SHP77 (cell line): ENCODE measurements around the gene APBA2.

ENCODE experiments used
- DNase-seq, 2 experiments: peaks; one replicate each; lab custom pipeline; 2025; lab: John Stamatoyannopoulos, UW

APBA2 gene

DNA sequence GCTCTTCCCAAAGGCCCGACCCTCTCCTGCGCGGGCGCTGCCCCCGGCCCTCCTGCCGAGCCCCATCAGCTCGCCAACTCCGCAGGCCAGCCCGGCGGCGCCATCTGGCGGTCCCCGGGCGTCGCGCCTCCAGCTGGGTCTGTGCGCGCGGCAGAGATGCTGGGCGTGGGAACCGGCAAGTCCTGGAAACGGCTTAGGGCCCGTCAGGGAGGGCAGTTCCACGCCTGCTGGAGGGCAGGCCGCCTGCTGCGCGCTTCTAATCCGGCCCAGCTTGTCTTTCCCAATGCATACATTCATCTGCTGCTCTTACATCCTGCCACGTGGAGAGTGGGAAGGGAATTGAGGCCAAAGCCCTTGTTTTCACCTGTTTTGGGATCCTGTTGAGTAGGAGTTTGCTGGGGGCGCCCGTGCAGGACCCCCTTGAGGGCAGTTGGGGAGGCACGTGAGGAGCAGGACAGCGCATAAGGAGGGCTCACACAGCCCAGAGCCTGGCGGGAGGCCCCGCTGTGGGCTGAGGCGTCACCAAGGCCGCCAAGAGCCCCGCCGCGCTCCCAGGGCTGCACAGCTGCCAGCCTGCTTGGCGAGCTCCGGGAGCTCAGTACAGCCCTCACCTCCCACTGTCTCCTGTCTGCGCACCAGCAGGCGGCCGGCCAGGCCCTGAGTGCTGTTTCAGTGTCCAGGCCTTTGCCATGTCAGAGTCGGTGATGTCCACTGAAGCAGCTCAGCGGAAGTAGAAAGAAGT lies 218.2 kb downstream of the APBA2 start:
- no peak for DNase-seq

DNA sequence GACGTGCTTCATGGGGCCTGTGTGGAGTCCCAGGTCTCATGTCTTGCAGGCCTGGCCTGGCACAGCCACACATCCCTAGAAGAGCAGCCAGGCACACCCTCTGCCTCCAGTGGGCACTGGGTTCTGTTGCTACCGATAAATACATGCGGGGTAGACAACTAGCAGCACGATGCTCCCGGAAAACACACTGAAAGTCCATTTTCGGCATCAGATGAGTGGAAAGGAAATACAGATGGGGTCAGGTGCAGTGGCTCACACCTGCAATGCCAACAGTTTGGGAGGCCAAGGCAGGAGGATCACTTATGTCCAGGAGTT lies 218.7 kb downstream of the APBA2 start:
- no peak for DNase-seq

DNA sequence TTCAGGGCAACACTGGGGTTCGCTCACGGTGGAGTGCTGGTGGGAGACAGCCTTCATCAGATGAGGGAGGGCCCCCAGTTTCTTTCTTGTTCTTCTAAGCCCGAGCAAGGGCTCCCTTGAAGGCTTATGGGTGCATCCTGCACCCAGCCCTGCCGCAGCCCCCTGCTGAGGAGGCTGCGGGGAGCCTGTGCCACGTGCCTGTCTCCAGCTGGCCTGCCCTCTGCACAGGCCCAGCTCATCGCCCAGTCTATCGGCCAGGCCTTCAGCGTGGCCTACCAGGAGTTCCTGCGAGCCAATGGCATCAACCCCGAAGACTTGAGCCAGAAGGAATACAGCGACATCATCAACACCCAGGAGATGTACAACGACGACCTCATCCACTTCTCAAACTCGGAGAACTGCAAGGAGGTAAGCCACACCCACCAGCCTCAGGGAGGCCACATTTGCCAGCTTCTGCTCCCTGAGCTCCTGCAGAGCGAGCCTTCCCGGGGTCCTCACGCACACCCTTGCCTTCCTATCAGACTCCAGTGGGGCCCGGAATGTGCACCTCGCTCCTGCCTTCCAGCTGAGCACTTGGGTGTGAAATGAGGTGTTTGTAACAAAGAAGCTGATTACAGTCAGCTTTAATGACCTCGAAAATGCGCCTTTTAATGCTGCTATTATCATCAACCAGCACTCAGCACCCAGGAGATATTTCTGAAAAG lies 219.5 kb downstream of the APBA2 start:
- DNase-seq = no peak

DNA sequence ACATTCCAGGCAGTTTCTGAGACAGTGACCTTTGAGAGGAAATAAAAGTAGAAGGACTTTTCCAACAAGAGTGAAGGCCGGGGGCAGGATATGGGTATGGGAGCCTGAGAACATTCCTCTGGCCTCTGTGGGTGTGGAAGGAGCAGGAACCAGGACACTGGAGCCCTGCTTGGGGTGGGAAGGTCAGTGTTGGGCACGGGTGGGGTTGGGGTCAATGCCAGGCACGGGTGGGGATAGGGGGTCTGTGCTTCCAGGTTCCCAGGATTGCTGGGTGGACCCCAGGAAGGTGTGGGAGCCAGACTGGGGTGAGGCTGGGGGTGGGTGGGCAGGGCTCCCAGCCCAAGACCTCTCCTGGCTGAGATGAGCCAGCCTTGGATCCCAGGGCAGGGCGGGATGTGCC lies 220.3 kb downstream of the APBA2 start:
- no peak for DNase-seq

DNA sequence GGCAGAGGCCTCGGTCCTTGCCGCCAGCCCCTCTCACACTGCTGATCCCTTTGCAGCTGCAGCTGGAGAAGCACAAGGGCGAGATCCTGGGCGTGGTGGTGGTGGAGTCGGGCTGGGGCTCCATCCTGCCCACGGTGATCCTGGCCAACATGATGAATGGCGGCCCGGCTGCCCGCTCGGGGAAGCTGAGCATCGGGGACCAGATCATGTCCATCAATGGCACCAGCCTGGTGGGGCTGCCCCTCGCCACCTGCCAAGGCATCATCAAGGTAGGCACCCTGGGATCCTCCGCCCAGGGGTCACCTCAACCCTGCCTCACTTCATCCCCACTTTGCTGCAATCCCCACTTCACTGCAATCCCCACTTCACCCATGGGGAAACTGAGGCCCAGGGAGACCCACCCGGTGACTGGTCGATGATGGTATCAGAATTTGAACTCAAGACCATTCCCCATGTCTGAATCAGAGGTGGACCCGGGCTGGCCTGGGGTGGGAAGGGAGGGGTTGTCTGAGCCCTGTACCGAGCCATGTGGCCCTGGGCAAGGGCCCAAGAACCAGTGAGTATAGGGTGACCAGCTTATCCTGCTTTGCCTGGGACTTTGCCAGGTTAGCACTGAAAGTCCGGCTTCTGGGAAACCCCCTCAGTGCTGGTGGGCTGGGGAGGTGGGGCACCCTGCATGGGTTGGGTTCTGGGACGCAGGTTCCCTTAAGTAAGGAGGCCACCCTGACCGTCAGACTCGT lies 220.9 kb downstream of the APBA2 start:
- no peak for DNase-seq

DNA sequence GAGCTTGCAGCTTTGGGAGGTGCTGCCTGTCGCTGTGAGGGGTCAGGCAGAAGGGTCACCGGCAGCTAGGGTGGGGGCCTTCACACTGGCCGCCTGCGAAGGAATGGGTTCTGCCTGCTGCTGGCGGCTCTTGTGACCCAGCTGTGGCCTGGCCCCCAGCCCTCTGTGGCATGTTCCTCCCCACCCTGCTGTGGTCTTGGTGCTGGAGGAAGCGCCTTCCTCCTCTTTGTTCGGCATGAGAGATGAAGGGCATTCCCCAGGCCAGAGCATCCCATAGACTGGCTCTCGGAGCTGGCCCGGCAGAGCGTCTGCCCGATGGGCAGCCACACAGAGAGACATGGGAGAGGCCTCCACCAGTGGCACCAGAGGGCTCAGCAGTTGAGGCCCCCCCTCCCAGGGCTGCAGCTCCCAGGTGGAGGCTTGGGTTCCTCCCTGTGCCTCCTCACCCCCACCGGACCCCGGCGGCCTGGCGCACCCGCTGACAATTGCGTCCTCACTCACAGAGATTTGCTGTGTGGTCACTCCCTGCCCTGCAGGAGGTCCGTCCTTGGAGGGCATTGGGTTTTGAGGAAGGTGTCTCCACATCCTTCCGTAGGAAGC lies 221.6 kb downstream of the APBA2 start:
- DNase-seq = no peak

DNA sequence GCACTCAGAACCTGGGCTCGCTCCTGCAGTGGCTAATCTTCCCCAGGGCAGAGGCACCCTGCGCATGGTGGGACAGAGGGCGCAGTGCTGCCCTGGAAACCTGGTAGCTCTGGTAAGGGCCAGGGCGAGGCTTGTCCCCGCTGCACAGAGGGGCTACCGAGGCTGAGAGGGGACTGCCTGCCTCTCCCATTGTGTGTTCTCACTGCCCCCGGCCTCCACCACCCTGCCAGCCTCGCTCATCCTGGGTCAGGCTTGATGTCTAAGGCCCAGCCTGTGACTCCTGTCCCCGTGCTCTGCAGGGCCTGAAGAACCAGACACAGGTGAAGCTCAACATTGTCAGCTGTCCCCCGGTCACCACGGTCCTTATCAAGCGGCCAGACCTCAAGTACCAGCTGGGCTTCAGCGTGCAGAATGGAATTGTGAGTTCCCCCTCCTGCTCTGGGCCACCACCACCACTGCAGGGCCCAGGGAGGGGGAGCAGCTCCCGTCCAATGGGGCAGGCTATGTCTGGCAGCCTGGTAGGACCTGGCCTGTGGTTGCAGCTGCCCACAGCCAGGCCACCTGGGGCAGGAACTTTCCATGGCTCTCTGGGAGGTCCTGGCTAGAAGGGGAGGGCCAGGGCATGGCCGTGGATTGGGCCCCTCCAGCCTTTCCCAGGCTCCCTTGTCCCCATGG lies 222.3 kb downstream of the APBA2 start:
- no peak for DNase-seq

DNA sequence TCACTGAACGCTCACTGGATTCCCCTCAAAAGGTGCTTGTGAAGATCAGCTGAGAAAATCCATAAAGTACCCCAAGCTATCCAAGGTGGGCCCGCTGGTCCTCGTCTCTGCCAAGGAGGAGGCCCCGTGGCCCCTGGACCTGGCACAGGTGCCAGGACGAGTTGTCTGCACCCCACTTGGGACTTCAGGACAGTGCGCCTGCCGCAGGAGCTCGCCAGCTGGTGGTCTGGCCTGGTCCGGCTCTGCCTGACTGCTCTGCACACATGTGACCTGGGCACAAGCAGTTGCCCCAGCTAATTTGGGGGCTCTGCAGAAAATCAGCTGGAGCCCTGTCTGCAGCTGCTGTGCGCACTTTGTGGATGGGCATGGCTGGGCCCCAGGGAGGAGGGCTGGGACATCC lies 224.0 kb downstream of the APBA2 start:
- no peak for DNase-seq

DNA sequence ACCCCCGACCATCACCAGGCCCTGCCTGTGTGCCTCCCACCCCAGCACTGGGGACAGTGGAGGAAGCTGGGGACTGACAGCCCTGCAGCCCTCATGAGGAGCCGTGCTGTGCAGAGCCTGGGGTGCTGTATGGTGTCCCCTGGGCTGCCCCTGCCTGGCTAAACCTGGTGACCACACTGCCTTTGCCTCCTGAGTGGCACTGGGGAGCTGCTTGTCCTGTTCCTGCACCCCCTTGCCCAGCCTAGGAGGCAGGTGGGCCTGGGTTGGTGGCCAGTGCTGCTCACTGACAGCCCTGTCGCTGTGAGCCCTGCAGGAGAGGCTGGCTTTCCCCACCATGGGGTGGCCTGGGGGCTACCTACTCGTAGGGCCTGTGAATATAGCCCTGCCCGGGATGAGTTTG lies 224.4 kb downstream of the APBA2 start:
- DNase-seq = no peak

DNA sequence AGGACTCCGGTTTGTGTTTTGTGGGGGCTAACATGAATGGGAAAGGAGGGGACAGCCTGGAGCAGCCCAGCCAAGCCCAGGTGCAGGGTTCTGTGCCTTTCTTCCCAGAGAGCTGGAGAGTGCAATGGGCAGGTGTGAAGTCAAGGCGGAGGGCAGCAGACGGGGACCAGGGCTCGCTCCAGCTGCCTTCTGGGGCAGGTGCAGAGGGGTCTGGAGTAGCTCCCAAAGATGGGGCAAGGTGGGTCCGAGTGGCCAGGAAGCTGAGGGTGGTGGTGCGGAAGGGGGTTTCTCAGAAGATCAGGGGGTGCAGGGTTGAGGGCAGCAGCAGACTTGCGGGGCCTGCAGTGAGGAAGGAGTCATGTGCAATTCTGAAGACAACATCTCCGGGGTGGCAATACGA lies 225.0 kb downstream of the APBA2 start:
- DNase-seq = no peak

DNA sequence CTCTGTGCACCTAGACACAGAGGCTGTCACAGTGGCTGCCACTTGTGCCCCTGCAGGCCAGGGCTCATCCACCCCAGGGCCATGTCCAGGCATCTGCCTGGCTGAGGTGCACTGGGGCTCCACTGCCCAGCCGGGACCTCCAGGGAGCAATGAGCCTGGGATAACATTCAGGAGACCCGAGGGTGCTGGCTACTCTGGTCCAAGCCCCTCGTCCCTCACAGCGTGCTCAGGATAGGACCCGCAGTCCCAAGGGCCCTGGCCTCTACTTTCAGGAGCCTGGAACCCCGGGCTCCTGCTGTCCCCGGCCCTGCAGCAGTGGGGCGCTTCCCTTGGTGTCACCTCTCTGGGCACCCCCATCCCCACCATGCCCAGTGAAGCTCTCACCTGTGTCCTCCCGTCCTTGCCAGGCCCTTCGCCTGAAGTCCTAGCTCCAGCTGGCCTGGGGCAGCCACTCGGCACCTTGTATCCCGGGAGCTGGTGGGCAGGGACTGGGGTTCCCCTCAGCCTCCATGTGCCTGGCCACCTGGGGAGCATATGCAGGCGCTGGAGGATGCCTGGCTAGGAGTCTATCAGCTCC lies 226.0 kb downstream of the APBA2 start:
- DNase-seq = no peak

DNA sequence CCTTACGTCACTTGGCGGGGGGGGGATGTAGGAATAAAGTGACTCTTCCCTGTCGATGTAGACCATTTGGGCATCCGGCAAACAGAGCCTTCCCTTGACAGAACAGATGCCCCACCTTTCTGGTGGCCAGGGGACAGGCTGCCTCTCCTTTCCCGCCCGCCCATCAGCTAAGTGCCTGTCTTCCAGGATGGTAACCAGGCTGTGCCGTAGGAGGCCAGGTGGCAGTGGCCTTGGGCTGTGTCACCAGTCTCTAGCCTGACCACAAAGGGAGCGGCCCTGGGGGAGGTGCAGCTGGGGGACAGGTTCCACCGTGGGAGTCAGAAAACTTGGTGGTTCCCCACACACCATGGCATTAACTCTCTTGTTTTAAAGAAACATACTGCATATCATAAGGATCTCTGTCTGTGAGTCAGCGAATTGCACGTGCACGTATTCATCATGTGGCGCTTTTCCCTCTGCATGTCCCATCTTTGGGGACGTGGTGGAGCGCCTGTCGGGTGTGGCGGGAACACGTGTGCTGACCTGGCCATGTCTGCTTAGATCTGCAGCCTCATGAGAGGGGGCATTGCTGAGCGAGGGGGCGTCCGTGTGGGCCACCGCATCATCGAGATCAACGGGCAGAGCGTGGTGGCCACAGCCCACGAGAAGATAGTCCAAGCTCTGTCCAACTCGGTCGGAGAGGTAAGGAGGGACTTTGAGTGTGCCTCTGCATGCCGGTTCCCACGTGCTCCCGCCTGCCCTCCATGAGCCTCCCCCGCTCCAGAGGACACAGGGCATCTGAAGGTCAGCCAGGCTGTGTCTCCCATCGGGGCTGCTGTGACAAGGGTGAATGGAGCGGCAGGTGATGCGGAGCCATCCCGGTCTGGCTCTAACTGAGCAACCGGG lies 227.8 kb downstream of the APBA2 start:
- DNase-seq = no peak

DNA sequence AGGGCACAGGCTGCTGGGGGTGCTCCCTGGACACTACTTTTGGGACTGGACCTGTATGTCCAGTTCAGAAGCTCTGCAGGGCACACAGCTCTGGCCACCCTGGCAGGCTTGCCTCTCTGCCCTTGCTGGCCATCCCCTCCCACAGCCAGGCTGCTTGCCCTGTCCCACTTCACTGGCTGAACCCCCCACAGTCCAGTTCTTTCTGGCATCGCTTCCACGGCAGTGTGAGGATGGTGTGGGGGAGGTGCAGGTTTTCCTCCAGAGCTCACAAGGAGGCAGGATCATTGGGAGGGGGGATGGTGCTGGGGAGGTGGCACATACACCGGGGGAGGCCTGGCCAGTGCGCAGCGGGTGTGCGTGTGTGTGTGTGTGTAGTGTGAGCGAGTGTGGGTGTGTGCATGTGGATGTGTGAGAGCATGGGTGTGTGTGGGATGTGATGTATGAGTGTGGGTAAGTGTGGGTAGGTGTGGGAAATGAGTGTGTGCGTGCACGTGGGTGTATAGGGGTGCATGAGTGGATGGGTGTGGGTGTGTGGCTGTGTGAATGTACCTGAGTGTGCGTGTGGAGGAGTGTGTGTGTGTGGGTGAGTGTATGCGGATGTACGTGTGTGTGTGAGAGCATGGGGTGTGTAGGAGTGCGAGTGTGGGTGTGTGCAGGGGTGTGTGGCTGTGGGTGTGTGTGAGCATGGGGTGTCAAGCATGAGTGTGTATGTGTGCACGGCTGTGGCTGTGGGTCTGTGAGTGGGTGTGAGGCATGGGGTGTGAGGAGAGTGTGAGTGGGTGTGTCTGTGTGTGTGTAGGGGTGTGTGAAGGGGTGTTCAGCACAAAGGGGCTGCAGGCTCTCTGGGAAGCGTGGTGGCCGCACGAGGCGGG lies 228.7 kb downstream of the APBA2 start:
- no peak for DNase-seq

DNA sequence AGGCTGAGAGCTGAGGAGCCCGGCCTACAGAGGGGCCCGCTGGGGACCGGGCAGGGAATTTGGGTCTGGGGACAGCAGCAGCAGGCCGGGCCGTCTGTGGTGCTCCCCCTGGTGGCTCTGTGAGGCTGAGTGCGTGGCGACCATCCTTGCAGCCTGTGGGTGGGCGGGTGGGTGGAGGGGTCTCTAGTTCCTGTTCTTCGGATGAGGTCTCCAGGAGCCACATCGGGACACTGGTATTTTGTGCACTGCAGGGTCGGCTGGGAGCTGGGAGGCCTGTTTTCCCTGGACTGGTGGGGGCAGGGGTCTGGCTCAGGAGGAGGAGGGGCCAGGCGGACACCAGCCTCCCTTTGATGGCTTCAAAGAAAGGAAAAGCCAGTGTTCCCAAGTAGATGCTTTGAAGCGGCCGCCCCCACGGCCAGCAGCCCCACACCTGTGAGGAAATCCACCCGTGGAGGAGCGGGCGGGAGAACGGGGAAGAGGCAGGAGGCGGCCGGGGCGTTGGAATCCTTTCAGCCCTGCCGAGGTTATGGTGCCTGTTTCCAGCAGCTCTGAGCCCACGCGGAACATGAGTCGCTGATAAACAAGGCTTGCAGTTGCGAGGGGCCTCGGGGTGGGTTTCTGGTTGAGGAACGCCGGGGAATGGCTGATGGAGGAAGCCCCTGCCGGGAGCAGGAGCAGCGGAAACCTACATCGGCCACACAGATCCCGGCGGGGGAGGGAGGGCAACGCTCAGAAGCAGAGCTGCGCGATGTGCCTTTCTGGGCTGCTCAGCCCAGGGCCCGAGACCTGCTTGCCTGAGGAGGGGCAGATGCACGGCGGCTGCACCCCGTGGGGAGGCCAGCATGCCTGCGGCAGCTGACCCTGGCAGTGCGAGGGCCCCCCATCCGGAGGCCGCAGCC lies 229.6 kb downstream of the APBA2 start:
- DNase-seq = no peak

DNA sequence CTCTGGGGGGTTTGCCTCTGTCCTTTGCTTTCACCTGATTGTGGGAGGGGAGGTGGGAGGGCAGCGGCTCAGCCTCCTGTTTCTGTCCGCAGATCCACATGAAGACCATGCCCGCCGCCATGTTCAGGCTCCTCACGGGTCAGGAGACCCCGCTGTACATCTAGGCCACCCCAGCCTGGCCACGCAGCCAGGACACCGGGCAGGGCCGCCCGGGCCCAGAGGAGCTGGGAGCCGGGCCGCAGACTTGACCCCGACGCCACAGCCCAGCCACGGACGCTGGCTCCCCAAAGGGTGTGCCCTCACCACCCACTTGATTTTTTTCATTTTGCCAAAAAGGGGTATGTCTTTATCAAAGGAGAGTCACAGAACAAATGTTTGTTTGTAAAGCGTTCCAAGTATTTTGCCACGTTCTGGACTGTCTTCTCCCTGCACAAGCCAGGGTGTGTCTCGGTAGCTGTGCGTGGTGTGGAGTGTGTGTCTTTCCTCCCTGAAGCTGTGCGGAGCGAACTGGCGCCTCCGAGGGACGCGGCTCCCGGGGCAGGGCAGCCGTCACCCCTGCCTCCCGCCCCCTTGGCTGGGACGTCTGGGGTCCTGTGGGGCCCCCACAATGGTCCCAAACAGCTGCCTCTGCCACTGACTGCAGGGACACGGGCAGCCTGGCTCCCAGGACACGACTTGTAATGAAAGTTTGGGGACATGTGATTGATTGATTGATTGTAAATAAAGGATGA lies 231.4 kb downstream of the APBA2 start:
- no peak for DNase-seq

DNA sequence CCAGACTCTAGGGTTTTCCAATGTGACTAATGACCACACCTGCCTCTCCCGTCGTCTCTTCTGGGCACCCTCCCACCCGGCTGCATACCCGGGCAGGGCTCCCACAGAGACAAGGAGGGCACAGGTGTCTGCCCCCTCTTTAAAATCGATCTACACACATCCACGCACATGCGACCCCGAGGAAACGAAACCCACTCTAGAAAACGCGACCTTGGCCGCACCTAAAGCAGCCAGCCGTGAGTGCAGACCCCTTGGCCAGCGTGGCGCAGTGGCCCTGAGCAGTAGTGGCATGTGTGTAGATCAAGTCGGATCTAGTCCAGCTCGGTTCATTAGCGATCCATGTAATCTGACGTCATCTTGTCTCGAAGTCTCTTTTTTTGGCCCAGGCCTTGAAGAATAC lies 232.0 kb downstream of the APBA2 start:
- DNase-seq = no peak

DNA sequence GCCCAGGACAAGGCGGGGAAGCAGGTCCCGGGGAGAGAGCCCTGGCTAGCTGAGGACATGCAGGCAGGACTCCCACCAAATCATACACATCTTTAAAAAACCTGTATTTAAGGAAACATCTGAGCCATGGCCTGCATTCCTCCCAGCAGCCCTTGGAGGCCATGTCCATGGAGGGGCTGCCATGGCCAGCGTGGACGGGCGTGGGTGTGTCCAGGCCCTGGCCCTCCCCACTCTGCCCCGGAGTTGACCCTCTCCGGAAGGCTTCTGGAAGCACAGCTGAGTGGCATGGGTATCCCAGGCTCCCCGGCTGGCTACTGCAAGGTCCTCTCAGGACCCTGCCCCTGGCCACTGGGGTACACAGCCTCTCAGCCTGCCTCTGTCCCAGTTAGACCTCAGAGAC lies 234.1 kb downstream of the APBA2 start:
- DNase-seq = no peak
